Measurements from ENCODE around the gene TCEA3. TPM values are rescaled to one million over a fixed set of nuclear protein-coding genes. Genes with fewer than 3 reads are reported as not detected.

TCEA3 gene
- polyA plus RNA-seq, 1 experiment = 21.0 TPM

DNA sequence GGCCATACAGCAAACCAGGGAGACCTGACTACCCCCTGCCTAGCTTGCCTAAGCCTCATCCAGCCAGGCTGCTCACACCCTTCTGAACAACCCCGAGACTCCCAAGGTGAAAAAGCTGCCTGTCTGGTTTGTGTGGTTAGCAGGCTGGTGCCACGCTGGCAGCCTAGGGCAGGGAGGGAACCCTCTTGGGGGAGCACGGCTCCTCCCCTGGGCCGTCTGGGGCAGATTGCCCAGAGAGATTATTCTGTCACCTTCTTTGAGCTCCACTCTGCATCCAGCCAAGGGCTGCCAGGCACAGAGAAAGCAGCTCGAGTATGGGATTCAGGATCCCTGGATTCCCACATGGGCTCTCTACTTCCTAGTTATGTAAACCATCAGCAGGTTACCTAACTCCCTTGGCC, 27.5 kb upstream of the TCEA3 start:
- TF ChIP-seq, protein P1, sequence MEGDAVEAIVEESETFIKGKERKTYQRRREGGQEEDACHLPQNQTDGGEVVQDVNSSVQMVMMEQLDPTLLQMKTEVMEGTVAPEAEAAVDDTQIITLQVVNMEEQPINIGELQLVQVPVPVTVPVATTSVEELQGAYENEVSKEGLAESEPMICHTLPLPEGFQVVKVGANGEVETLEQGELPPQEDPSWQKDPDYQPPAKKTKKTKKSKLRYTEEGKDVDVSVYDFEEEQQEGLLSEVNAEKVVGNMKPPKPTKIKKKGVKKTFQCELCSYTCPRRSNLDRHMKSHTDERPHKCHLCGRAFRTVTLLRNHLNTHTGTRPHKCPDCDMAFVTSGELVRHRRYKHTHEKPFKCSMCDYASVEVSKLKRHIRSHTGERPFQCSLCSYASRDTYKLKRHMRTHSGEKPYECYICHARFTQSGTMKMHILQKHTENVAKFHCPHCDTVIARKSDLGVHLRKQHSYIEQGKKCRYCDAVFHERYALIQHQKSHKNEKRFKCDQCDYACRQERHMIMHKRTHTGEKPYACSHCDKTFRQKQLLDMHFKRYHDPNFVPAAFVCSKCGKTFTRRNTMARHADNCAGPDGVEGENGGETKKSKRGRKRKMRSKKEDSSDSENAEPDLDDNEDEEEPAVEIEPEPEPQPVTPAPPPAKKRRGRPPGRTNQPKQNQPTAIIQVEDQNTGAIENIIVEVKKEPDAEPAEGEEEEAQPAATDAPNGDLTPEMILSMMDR (IDR thresholded peaks at IDR 0.05; ENCODE audit: insufficient read depth, low read depth, low read length) = no peak
- H3K36me3 ChIP-seq (ENCODE audit: control insufficient read depth, insufficient read depth, low read length) = peaks cover 9% of the 10 kb centered on the region
- CTCF ChIA-PET = interaction anchor here (0.6 to 1.4 kb wide), 2 partner anchors 49 to 254 kb away, joined by 4 to 6 read pairs; no protein-coding TSS in a partner anchor
- POLR2A ChIA-PET = no interaction called here
- DNase-seq (ENCODE audit: low read depth) = no peak
- no peaks in the 10 kb centered on the region for H3K27me3 ChIP-seq (ENCODE audit: control insufficient read depth, insufficient read depth, low read length)
- H3K4me3 ChIP-seq (ENCODE audit: low read depth, low read length) = no peak overlapping the region

DNA sequence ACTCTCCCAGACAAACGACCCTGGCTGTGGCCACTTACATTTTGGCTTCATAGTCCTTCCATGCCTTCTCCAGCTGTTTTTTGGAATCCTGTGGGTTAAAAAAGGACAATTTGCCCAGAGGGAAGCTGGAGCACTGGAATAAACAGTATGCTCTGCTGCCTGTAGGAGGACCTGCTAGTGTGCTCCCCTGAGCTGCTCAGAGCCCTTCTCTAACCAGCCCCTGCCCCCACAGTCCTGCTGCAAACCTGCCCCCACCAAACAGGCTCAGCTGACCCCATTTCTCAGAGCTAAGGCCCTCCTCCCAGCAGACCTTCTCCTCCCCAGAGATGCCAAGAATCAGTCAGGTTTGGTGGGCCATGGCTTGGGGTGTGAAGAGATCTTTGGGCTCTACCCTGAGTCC, 26.9 kb upstream of the TCEA3 start:
- CTCF ChIA-PET = interaction anchor here (0.6 to 1.4 kb wide), 2 partner anchors 48 to 253 kb away, joined by 4 to 6 read pairs; no protein-coding TSS in a partner anchor

DNA sequence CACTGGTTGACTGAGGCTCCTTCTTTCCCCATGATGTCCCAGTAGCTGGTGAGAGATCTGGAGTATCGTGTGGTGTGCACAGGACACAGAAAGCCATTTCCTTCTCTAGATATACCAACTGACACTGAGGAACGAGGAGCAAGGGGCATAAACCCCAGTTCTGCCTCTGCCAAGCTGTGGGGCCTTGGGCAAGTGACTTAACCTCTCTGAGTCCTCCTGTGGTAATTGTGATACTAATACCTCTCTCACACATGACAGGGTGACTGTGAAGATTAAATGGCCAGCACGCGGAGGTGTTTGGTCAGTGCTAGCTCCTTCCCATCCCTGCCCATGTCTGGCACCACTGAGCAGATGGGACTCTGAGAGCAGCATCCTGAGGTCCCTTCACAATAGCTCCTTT, 26.3 kb upstream of the TCEA3 start:
- no peak for DNase-seq (ENCODE audit: low read depth)
- TF ChIP-seq, protein P1 (IDR thresholded peaks at IDR 0.05; ENCODE audit: insufficient read depth, low read depth, low read length) = no peak
- no peak overlapping the region for H3K4me3 ChIP-seq (ENCODE audit: low read depth, low read length)
- no peaks in the 10 kb centered on the region for H3K27me3 ChIP-seq (ENCODE audit: control insufficient read depth, insufficient read depth, low read length)
- POLR2A ChIA-PET = no interaction called here
- CTCF ChIA-PET = interaction anchor here (1.4 kb wide), 1 partner anchor 48 kb away, joined by 6 read pairs; no protein-coding TSS in a partner anchor
- H3K36me3 ChIP-seq (ENCODE audit: control insufficient read depth, insufficient read depth, low read length) = peaks cover 11% of the 10 kb centered on the region

More for the DNA sequence above, 26.9 kb upstream of the TCEA3 start:
- H3K36me3 ChIP-seq (ENCODE audit: control insufficient read depth, insufficient read depth, low read length) = peaks cover 11% of the 10 kb centered on the region
- POLR2A ChIA-PET = no interaction called here
- no peaks in the 10 kb centered on the region for H3K27me3 ChIP-seq (ENCODE audit: control insufficient read depth, insufficient read depth, low read length)
- DNase-seq (ENCODE audit: low read depth) = no peak
- TF ChIP-seq, protein P1 (IDR thresholded peaks at IDR 0.05; ENCODE audit: insufficient read depth, low read depth, low read length) = no peak
- H3K4me3 ChIP-seq (ENCODE audit: low read depth, low read length) = no peak overlapping the region

DNA sequence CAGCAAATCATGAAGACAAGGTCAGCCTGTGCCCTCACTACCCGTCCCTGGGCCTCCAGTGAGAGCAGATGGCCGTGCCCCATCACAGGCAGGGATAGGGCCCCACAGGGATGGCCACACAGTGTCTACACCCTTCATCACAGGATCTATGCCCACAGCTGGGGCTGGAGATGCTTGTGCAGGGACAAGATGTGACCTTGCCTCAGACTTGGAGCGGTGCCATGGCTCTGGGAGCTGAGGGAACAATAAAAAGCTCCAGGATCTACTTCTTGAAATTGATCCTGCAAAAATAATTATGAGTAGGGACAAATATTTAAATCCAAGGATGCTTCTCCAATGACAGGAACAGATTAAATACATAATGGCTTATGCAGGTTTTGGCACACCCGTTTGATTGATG, 25.4 kb upstream of the TCEA3 start:
- H3K4me3 ChIP-seq (ENCODE audit: low read depth, low read length) = no peak overlapping the region
- ChIA-PET POLR2A (no interaction called here), CTCF (interaction anchor here (1.0 kb wide), 2 partner anchors 7 to 12 kb away, joined by 3 read pairs; no protein-coding TSS in a partner anchor)
- H3K36me3 ChIP-seq (ENCODE audit: control insufficient read depth, insufficient read depth, low read length) = peaks cover 7% of the 10 kb centered on the region
- DNase-seq (ENCODE audit: low read depth) = no peak
- H3K27me3 ChIP-seq (ENCODE audit: control insufficient read depth, insufficient read depth, low read length) = no peaks in the 10 kb centered on the region
- TF ChIP-seq, protein P1 (IDR thresholded peaks at IDR 0.05; ENCODE audit: insufficient read depth, low read depth, low read length) = no peak

DNA sequence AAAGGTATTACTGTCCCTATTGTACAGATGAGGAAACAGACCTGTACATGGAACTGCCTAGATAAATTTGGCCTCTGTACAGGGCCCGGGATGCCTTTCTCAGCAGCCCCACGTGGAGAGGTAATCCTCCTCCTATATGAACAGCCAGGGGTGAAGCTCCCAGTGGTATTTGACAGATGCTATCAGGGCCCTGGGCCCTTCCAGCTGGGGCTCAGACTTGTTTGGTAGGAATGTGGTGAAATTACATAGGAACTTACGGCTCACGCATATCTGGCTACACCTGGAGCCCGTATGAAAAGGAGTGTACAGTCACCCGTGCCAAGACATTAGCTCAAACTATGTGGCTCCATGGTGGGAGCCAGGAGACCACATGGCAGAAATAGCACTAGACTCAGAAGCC, 24.8 kb upstream of the TCEA3 start:
- CTCF ChIA-PET = interaction anchor here (1.0 kb wide), 2 partner anchors 8 to 12 kb away, joined by 3 read pairs; no protein-coding TSS in a partner anchor
- Histone ChIP-seq H3K27me3 (ENCODE audit: control insufficient read depth, insufficient read depth, low read length) (no peaks in the 10 kb centered on the region), H3K4me3 (ENCODE audit: low read depth, low read length) (no peak overlapping the region), H3K36me3 (ENCODE audit: control insufficient read depth, insufficient read depth, low read length) (peaks cover 4% of the 10 kb centered on the region)
- DNase-seq (ENCODE audit: low read depth) = no peak
- TF ChIP-seq, protein P1 (IDR thresholded peaks at IDR 0.05; ENCODE audit: insufficient read depth, low read depth, low read length) = no peak
- POLR2A ChIA-PET = no interaction called here

All from BJ (cell line).